HG02798 (cell line): ENCODE results near the gene THUMPD1.
"Not testable (repeated sequence)": the region's sequence is repeated elsewhere in the genome, so short reads cannot be mapped to it uniquely, and the experiment has no call there.

Experiments used
- ATAC-seq: cut with Tn5 transposase; IDR thresholded peaks from one replicate; pipeline ENCODE4 v1.9.1; 2021; ENCODE audit warnings: mild to moderate bottlenecking; ENCODE audit not compliant: unreplicated experiment, poor library complexity

Gene THUMPD1

GRCh38 chr16:20750558-20750957, 8.9 kb upstream of the THUMPD1 start:
- no peak for ATAC-seq

DNA sequence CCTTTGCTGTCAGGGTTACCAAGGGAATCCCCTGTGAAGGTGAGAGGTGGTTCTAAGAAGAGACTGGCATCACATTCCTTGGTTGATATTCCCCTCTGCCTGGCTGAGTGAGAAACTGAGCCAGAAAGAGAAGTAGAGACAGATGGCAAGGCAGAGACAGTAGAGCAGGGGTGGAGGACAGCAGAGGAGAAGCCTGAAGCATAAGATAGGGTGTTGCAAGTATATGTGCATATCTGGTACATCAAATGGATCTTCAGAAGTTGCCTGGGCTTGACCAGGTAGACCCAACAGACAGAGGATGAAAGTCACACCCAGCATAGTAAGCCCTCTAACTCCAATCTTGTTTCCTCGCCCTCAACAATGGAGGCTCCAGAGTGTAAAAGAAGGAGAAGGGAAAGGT, 7.9 kb upstream of the THUMPD1 start:
- no peak for ATAC-seq

DNA sequence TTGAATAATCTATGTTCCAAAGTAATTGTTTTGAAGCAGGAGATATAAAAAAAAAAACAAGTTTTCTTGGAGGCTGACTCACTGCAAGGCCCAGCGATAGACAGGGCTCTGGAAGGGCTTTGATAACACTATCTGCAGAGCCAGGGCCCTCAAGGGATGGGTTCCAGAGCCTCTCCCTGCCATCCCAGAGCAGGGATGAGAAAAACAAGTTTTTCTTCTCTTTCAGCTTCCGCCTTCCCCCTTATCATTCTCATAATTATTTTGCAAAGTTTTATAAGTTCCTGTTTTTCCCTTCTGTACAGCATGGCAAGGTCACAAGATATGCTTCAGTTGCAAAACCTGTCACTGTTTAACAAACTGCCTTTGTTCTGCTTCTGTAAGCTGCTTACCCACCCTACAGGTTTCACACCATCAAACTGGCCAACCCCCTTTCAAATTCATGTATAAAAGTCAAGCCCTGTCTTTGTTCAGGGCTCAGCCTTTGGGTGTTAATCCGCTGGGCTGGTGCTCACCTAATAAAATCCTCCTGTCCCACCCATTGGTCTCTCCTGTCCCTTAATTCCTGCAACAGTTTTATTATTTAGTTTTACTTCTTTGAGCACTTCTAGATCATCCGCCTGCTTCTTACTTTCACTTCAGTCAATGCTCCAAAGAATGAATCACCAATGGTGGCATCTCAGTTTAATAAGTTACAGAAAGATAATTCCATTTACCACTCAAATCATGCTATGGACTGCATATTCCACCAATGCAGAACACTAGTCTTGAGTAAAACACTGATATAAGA, 5.6 kb upstream of the THUMPD1 start:
- ATAC-seq, result no peak

- no peak for ATAC-seq
Measured at GRCh38 chr16:20746461-20746860, 4.8 kb upstream of the THUMPD1 start.

DNA sequence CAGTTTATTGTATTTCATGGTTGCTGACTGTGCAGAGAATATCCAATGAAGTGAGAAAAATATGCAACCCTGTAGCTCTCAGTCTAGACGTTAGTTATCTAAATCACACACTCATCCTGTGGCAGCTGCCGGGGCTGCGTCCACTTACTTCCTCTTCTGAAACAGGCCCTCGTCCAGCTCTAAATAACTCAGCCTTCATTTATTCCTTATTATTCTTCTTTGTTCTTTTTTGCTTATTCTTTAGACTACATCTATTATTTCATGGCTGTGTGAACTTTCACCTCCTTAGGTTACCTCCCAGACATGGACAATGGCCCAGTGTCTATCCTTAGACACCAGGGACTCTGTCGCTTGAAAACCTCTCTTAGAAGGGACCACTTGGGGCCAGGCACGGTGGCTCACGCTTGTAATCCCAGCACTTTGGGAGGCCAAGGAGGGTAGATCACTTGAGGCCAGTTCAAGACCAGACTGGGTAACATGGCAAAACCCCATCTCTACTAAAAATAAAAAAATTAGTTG, 3.4 kb upstream of the THUMPD1 start:
- ATAC-seq, result no peak

DNA sequence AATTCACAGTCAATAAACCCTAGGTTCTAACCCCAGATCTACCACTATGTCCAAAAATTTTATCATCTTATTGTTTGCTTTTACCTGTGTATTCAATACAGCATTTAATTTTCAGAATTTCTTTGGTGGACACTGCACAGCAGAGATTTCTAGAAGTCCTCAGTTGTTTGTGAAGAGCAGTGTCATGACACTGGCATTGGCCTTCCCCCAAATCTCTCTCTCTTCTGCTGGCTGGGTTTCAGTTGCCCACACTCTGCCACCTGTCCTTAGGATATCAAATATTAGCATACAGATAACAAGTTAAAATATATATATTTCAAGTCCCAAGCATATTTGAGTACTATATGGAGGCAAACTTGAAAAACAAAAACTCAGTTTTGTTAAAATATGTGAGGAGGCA, 2.0 kb upstream of the THUMPD1 start:
- no peak for ATAC-seq

DNA sequence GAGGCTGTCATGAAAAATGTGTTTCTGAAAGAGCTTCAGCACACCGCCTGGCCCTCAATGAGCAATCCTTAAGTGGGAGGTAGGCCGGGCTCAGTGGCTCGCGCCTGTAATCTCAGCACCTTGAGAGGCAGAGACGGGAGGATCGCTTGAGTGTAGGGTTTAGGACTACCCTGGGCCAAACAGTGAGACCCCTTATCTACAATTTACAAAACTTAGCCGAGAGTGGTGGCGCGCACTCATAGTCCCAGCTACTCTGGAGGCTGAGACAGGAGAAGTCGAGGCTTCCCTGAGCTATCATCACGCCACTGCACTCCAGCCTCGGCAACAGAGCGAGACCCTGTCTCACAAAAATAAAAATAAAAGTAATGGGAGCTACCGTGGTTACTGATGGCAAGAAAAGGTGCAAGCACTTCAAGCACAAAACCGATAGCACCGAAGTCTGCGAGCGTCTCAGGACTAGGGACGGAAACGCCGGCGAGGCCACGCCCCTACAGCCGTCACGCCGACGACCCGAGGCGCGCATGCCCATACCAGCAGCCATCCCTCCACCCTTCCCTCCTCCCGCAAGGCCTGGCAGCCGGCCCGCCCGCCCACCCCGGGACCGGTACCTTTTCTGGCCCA, 607 bp downstream of the THUMPD1 start:
- peak; percentile 87 for ATAC-seq

- no peak for ATAC-seq
Measured at GRCh38 chr16:20740007-20740883, 1.4 kb downstream of the THUMPD1 start.

GRCh38 chr16:20735490-20735889, 6.1 kb downstream of the THUMPD1 start:
- no peak for ATAC-seq

- ATAC-seq, result no peak
Measured at GRCh38 chr16:20734782-20735181, 6.8 kb downstream of the THUMPD1 start.

DNA sequence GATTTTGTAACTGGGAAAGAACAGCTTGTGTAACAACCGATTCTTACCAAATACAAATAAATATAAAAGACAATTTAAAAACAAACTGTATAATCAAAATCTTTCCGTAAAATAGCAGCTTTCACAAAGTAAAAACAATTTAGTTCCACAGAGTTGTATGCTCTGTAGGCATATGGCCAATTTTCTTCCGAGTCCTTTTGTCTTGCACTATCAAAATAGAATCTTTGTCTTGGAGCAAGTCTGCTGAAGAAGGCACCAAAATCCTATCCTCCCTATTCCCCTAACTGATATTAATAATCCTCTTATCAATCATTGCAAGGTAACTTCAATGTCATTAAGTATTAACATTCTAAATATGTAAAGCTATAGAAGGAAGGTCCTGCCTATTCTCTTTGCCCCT, 7.6 kb downstream of the THUMPD1 start:
- no peak for ATAC-seq

DNA sequence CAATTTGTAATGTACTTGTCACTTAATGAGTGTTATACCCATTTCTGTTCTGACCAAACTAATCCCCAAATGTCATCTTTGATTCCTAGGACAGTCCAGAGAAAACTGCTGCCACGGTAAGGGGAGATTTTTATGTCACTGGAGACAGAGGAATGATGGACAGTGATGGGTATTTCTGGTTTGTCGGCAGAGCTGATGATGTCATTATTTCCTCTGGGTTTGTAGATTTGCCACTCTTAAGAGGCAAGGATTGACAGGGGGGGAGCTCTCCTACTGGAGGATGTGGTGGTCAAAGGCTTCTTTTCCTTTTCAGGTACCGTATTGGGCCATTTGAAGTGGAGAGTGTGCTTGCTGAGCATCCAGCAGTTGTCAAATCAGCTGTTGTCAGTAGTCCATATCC, 12.5 kb downstream of the THUMPD1 start:
- no peak for ATAC-seq

DNA sequence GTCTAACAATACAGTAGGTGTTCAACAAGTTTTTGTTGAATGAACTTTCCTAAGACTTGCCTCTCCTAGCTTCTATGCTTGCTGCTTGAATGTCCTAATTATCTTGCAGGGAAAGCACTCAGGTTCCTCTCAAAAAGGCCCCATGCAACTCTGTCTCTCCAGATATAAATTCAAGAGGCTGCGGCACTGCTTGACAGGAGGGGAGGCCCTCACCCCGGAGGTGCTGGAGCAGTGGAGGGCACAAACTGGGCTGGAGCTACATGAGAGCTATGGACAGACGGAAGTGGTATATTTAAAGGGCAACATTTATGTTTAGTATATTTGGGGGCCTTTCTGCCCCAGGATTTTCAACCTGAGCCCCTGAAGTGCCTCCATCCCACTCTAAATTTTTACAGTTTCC, 14.4 kb downstream of the THUMPD1 start:
- ATAC-seq, result no peak

DNA sequence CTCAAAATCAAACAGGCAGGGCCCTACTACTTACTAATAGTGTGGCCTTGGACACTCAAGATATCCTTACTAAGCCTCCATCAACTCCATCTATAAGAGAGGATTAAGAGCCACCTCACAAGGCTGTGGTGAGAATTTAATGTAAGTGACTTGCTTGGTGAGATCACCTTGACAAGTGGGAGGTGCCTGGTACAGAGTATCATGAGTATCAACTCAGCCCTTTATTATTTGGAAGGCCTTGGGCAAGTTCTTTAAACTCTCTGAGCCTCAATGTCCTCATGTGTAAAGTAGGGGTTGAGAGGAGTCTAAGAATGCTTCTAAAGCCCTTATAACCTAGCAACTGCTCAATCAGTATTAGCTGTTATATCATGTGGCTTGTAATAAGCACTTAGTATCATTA, 15.0 kb downstream of the THUMPD1 start:
- ATAC-seq, result no peak

GRCh38 chr16:20720251-20720650, 21.4 kb downstream of the THUMPD1 start:
- no peak for ATAC-seq

GRCh38 chr16:20717718-20718117, 23.9 kb downstream of the THUMPD1 start:
- ATAC-seq, result not testable (repeated sequence)

DNA sequence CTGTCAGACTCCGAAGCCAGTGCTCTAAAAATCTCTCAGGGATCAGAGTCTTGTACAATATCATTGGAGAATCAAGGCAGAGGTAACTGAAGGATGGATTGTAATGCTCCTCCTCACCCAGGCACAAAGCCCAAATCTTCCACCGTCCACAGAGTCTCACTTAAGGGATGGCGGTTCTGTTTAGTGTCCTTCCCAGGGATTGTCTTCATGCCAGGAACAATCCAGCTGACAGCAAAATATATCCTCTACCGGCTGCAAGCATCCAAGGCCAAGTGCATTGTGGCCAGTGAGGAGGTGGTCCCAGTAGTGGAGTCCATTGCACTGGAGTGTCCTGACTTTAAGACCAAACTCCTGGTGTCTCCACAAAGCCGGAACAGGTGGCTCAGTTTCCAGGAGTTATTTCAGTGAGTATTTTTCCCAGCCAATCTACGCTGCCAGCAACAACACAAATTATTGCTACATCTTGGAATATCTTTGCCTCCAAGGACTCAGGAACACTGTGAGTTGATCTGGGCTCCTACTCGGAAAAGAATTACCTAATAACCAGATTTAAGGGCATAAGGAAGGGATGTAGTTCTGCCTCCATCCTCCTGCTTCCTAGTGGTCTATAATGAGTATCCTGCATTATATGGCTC, 30.2 kb downstream of the THUMPD1 start:
- ATAC-seq, result no peak

DNA sequence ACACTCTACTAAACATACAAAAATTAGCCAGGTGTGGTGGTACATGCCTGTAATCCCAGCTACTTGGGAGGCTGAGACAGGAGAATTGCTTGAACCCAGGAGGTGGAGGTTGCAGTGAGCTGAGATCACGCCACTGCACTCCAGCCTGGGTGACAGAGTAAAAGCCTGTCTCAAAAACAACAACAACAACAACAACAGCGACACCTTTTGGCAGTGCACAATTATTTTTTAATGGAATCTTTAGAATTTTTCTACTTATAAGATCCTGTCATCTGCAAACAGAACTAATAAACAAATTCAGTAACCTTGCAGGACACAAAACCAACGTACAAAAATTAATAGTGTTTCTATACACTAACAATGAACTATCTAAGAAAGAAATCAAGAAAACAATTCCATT, 33.5 kb downstream of the THUMPD1 start:
- ATAC-seq, result not testable (repeated sequence)

DNA sequence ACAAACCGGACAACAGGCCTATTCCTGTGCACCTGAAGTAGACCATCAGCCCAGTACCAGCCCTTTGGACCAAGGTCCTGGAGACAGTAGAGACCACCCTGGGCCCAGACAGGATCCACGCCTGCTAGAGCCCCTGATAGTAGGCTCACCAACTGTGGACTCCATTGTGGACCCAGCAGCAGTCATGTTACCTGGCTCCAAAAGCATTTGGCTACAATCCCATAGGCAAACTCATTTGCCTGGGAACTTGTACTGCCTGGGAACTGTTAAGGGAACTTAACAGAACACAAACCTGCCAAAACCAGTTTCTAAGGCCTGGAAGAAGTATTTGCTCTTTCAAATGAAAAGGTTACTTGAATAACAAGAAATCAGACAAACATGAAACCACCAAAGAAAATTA, 34.2 kb downstream of the THUMPD1 start:
- ATAC-seq, result no peak

DNA sequence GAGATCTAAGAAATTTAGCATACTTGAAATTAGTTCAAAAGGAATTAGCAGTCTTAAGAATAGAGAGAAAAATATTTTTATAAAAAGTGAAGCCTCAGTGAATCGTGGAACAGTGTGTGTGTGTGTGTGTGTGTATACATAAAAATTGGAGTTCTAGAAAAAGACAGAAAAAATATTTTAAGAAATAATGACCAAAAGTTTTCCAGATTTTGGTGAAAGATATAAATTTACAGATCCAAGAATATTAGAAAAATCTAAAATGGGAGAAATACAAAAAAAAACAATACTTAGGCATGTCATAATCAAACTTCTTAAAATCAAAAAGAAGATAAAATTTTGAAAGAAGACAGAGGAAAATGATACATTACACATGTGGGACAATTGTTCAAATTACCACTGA, 35.6 kb downstream of the THUMPD1 start:
- not testable (repeated sequence) for ATAC-seq
